ENCODE results near the gene SIK3.
"Not testable (repeated sequence)": the region's sequence is repeated elsewhere in the genome, so short reads cannot be mapped to it uniquely, and the experiment has no call there.

SIK3 gene

DNA sequence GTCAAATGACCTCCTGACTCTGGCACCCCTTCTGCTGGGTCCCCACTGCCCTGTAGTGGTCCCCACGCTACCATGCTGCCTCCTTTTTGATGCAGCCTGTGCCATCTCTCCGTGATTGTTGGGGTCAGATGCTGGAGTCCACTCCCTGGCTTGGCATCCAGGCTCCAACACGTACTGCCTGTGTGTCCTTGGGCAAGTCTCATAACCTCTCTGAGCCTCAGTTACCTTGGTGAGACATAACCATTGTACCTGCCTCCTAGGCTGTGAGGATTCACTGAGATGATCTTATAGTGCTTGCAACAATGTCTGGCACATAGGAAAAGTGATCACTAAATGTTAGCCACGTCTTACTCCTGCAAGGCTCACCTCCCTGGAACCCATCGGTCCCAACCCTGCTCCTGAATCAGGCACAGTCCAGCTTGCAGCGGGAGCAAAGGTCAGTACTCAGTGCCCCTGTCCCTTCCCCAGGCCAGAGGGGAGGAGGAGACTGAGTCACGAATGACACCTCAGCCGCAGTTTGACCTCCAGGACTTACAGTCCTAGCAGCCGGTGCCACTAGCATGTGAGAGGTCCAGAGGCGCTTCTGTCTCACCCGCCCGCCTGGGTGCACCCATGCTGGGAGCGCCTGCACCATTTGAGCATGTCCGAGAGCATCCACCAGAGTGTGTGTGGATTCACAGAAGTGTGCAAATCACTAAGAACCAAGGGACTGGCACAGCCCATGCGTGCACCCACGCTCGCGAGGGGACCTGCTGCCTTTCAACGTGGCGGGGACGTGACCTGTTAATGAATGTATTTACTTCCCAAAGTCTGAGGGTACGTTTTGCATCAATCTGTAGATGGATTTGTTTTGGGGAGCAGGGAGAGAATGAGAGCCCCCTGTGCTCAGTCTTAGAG lies 272.1 kb downstream of the SIK3 start:
- DNase-seq (ENCODE audit: low read depth) = no peak

DNA sequence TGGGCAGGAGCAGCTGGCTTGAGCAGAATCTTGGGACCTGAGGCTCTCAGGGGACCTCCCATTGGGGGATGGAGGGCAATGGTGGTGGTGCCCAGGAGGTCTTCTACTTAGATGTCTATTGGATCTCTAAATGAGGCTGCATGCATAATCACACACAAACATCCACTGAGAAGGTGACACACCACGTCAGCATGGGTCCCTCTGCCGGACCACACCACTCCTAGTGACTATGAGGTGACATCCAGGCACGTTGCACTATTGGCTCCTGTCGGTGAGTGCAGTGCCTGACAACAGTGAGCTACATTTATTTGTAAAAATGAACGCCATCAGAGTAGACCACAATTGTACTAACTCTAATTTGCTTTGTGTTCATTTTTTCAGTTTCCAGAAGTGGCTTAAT lies 272.8 kb downstream of the SIK3 start:
- DNase-seq (ENCODE audit: low read depth) = no peak

DNA sequence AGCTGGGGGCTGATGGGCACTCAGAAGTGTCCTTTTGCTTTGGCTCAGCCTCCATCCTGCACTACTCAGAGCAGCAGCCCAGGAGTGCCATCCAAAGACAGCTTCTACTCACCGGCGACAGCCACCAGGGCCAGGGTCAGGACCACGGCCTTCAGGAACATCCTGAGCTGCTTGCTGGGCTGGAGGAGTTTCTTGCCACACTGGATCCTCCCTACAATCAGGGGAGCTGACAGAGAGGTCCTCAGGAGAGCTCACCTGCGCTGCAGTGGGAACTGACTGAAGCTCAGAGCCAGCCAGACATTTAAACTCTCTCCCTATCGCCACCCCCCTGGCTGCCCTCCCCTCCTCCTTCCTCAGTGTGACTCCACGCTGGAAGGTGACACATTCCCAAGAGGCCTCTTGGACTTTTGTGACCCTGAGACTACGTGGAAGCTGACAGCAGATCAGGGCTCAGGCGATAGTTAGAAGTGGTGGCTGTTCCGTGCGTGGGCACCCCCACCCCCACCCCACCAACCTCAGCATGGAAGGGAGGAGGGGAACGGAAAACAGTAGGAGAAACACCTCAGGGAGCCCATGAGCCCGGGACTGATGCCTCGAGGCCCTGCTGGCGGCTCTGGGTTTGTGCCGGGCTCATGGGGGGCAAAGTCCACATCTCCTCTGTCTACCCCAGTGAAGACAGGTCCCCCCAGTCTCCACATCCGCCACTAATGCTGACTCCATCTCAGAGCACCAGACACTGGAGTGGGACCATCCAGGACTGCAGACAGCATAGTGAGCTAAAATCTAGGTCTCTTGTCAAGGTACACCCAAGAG lies 275.0 kb downstream of the SIK3 start, which contains the start of gene APOA4:
Gene APOA4, minus strand, starts transcription at position 274 of the 813 bp plus-strand sequence. Its CDS starts 113 bp downstream, at position 161.
- no peak for DNase-seq (ENCODE audit: low read depth)

DNA sequence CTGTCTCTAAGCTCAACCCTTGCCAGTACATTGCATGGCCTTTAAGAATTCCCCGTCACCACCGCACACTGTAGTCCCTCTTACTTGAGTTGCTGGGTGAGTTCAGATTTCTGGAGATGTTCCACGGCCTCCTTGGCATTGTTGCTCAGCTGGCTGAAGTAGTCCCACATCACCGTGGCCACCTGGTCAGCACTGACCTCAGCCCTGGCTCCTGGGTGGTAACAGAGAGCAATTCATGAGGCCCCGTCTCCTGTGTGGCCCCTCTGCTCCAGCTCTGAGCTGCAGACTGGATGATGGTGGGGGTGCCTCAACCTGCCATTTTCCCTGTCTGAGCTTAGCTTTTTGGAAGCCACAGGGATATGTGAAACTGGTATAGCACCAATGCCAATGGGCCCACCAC lies 275.7 kb downstream of the SIK3 start:
- no peak for DNase-seq (ENCODE audit: low read depth)

DNA sequence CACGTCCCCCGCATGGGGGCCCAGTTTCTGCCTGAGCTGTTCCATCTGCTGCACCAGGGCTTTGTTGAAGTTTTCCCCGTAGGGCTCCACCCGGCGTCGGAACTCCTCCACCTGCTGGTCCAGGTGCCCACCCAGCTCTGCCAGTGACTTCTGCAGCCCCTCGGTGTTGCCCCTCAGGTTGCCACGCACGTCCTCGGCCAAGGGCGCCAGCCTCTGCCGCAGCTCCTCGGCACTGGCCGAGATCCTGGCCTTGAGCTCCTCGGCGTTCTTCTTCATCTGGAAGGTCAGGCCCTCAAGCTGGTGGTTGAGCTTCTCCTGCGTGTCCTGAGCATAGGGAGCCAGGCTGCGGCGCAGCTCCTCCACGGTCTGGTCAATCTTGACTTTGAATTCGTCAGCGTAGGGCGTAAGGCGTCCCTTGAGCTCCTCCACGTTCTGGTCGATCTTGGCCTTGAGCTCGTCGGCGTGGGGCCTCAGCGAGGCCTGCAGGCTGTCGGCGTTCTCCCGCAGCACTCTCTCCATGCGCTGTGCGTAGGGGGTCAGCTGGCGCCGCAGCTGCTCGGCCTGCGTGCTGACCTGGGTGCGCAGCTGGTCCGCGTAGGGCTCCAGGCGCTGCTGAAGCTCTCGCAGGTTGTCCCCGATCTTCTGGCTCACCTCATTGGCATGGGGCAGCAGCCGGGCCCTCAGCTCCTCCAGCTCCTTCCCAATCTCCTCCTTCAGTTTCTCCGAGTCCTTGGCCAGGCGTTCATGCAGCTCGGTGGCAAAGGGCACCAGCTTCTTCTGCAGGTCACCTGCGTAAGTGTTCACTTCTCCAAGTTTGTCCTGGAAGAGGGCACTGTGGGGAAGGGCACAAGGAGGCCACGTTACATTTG lies 276.9 kb downstream of the SIK3 start:
- DNase-seq (ENCODE audit: low read depth) = no peak

DNA sequence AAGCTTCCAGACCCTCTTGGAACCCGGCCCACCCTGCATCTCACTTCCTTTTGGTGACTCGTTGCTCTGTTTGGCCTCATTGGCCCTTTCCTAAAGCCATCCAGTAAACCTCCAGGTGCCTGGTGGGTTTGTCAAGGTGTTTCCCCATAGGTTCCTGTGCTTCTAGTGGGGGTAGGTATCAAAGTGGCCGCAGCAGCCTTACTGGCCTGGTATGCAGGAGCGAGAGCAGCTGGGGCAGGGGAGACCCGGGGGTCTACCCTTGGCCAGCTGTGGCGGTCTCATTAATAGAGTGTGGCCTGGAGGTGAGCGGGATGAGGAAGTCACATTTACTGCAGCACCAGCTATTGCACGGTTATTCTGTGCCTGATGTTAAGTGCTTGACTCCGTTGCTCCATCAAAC lies 279.2 kb downstream of the SIK3 start:
- DNase-seq (ENCODE audit: low read depth) = no peak

DNA sequence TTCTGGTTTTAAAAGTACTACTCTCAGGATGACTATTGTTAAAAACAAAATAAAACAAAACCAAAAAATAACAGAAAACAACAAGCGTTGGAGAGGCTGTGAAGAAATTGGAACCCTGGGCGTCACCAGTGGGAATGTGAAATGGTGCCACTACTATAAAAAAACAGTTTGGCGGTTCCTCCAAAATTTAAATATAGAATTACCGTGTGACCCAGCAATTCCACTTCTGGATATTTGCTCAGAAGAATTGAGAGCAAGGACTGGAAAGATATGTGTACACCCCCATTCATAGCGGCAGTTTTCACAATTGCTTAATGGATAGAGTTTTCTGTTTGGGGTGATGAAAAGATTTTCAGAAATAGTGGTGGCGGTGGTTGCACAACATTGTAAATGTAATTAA lies 283.7 kb downstream of the SIK3 start:
- DNase-seq (ENCODE audit: low read depth) = no peak

DNA sequence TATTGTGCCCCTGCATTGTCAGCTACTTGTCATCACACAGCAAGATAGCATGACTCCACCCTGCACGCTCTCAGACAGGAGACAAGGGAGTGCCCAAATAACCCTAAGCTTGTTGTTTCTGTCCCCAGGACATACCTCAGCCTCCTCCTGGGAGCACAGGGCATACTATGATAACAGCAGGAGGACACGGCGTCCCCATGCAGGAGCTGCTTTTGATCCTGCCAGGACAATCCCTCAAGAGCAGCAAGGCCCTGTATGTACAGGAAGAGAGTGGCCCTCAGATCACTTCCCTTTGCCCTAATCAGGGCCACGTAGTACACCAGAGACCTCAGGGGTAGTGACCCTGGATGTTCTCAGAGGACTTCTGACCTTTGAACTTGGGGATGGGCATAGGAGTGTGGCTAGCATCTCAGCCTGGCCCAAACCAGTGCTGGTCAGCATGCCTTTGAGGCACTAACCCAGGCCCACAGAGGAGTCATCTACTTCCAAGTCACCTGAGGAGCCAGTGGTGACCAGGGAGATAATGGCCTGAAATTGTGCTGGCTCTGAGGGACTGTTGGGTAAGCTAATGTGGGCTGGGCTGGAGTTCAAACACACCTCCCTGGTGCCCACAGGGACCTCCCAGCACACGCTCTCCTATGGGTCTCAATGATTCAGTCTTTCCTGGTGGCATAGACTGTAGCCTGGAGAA lies 284.3 kb downstream of the SIK3 start:
- no peak for DNase-seq (ENCODE audit: low read depth)

DNA sequence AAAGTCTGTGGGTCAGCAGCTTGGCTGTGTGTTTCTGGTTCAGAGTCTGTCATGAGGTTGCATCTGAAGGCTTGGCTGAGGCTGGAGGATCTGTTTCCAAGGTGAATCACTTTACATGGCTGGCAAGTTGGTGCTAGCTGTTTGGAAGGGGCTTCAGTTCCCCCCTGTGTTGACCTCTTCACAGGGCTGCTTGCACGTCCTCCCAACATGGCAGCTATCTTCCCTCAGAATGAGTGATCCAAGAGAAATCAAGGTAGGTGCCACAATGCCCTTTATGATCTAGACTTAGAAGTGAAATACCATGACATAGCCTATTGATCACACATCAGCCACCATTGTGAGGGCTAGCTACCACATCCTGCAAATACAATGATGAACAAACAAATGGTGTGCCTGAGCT lies 285.1 kb downstream of the SIK3 start:
- DNase-seq (ENCODE audit: low read depth) = no peak

DNA sequence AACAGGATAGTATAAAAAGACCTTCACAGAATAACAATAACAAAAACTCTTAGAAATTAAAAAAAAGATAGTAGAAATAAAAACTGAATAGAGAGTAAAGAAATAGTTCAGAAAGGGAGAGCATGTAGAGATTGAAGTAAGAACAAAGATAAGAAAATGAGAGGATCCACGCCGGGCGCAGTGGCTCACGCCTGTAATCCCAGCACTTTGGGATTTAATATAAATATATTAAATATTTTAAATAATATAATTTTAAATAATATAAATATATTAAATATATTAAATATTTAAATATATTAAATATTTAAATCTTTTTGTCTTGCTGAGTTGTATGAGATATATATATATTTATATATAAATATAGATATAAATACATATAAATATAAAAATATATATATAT lies 286.1 kb downstream of the SIK3 start:
- no peak for DNase-seq (ENCODE audit: low read depth)

DNA sequence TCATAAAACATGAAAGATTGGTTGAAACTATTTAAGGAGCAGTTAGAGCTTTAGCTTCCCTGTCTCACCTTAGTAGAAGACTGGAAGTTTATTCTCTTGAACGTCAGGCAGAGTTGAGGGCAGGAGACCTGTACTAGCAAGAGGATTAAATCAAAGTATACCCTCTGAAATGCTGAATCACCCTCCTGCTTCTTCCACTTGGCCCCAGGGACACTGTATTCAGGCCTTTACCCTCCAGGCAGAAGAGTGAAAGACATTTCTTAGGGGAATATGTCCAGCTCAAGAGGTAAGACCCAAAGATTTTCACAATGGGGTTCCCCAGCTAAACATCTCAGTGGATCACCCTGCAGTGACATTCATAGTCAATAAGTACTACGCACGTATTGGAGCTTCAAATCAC lies 287.0 kb downstream of the SIK3 start:
- no peak for DNase-seq (ENCODE audit: low read depth)

DNA sequence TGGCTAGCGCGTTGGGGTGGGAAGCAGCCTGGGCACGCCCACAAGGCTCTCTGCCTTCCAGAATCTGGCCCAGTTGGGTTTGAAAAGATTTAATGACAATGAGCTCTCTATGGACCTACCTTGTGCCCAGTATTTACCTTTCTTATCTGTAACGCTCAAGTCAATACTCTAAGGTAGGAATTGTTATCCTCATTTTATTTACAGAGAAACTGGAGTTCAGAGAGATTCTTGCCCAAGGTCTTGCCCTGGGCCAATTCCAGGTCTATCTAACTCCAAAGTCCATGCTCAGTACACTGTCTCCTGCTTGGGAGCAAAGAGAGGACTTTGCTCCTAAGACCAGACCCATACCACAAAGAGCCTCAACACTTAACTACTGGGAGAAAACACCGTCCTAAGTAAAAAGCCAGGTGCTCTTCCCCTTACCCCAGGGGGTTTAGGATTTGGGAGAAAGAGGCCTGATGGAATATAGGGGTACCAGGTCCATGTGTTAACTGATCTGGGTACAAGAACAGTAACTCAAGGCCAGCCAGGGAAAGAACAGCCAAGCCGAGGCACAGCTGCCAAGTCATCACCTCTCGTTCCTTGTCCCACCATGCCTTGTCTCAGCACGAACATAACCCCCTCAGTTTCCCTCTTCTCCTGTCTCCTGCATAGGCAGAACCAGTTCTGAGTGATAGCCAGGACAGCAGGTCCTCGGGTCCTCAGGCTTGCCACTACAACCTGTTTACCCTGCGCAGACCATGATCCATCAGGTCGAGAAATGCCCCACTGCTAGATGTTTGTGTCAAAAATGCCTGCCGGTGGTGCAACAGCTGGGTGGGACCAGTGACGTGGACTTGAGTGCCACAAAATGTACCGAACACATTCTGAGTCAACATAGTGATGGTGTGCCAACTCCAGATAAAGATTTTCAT lies 289.7 kb downstream of the SIK3 start:
- no peak for DNase-seq (ENCODE audit: low read depth)

DNA sequence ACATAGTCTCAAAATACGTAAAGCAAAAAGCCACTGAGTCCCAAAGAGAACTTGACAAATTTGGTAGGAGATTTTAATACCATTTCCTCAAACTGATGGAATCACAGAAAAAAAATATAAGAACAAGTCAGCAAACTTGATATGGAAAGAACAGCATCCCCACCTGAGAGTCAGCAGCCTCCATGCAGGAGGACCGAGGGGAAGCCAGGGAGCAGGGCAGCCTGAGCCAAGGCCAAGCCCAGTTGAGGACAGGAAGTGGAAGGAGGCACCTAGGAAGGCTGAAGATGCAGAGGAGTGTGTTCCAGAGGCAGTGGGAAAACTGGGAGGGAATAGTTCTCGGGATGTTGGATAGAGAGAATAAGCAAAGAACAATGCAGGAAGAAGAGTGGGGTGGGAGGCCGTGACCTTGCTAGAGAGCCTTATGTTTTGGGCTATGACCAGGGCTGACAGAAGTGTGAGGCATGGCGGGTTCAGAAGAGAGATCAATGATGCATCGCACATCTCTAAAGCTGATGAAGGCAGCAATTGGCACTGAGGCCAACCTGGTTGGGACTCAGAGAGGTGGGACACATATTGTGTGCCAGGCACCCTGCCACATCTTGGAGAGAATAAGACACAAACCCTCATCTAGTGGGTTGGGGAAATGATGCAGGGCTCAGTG lies 290.5 kb downstream of the SIK3 start:
- no peak for DNase-seq (ENCODE audit: low read depth)

DNA sequence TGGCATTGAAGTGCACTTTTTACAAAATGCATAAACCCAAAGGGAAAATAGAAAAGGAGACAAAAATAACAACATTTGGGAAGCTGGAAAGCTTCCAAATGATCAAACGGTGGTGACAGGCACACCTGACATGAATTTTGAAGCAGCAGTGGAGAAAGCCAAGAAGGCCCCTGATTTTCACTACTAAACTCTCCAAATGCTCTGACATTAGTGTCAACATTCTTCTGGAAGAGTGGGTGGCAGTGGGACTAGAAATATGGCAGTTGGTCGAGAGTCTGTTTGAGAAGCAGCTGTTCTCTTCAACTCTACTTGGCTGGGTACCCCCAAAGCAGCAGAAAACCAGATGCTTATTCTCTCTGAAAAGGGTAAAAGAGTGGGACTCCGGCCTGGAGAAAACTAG lies 294.2 kb downstream of the SIK3 start:
- no peak for DNase-seq (ENCODE audit: low read depth)

DNA sequence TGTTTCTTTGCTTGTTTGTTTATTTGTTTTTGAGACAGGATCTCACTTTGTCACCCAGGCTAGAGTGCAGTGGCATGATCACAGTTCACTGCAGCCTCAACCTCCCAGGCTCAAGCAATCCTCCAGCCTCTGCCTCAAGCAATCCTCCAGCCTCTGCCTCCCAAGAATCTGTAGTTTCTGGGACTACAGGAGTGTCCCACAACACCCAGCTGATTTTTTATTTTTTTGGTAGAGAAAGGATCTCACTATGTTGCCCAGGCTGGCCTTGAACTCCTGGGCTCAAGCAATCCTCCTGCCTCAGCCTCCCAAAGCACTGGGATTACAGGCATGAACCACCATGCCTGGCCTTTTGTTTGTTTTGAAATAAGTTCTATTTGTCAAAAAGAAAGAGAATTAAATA lies 296.6 kb downstream of the SIK3 start:
- DNase-seq (ENCODE audit: low read depth) = not testable (repeated sequence)

DNA sequence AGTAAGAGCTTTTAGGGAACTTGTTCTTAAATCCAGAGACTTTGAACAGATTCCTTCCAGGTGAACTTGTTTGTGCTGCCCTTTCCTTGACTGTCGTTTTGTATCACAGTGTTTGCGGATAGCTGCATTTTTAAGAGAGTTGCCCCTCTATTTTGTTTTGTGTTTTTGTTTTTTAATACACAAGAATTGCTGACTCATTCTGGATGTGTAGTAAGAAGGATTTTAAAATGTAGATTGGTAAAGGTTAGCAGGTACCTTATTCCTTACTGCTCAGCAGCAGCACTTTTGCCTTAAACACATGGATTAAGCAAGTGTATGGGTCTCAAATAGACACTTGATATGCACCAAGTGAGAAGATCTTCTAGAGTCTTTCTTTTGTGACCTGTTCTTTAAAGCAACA lies 297.6 kb downstream of the SIK3 start:
- DNase-seq (ENCODE audit: low read depth) = no peak

DNA sequence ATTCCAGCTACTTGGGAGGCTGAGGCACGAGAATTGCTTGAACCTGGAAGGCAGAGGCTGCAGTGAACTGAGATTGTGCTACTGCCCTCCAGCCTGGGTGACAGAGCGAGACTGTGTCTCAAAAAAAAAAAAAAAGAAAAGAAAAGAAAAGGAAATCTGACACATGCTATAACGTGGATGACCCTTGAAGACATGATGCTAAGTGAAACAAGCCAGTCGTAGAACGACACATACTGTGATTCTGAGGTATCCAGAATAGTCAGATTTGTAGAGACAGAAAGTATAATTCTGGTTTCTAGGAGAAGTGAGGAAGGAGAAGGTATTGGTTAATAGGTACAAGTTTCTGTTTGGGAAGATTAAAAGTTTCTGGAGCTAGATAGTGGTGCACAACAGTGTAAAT lies 299.9 kb downstream of the SIK3 start:
- DNase-seq (ENCODE audit: low read depth) = no peak

DNA sequence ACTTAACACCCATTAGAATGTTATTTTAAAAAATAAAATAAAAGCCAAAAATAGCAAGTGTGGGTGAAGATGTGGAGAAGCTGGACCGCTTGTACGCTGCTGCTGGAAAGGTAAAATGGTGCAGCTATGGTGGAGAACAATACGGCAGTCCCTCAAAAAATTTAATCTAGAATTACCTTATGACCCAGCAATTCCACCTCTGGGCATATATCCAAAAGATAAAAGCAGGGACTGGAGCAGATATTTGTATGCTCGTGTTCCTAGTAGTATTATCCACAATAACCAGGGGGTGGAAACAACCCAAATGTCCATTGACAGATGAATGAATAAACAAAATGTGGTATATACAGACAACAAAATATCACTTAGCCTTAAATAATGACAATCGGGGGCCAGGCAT lies 300.4 kb downstream of the SIK3 start:
- DNase-seq (ENCODE audit: low read depth) = no peak

DNA sequence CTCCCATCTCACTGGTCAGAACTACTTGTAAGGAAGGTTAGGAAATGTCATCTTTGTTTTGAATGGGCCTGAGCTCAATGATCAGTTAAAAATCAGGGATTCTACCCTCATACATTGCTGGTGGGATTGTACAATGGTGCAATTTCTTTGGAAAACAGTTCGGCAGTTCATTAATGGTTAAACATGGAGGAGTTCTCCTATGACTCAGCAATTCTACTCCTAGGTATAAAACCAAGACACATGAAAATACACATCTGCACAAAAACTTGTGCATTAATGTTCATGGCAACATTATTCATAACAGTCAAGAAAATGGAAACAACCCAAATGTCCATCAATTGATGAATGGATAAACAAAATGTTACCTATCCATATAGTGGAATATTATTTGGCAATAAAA lies 301.7 kb downstream of the SIK3 start:
- no peak for DNase-seq (ENCODE audit: low read depth)

DNA sequence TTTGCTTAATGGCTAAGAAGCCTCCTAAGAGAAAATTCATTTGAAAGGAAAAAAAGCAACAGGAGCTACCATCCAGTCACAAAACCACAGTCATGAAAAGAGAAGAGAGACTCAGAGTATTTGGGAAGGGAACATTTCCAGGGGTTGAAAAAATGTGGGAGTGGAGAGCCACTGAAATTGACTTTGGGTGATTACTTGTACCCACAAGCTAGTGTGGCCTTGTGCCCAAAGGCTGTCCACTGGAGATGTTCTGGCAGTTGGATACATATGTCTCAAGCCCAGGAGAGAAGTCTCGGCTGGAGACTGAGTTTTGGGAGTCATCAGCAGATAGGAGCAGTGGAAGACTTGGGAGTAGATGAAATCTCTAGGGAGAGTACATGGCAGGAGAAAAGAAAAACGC lies 303.4 kb downstream of the SIK3 start:
- no peak for DNase-seq (ENCODE audit: low read depth)

All from activated gamma-delta T cell treated with anti-CD3 and anti-CD28 coated beads, Interleukin-2, amount 50 U/mL, for 16 hours (primary cell).